RWPE2 (cell line): ENCODE measurements around the gene KRT80.
A peak's percentile ranks its signal among the peaks of the same experiment; 100 is the strongest.

Source experiments
- ATAC-seq: fragments of 200-7000 bp; cut with Tn5 transposase; 3 replicates; pipeline ENCODE4 v1.9.1; 2021; ENCODE audit warnings: low read depth
- DNase-seq: peaks from one replicate; pipeline ENCODE4 v3.0.0-alpha.2; 2020; ENCODE audit warnings: low spot score
- H3K27ac ChIP-seq: fragments of 450-650 bp; 2 replicates; pipeline ENCODE4 v1.5.1; 2017; ENCODE audit warnings: mild to moderate bottlenecking; ENCODE audit not compliant: poor library complexity, severe bottlenecking
- H3K27me3 ChIP-seq: fragments of 250-450 bp; sonication (Bioruptor Pico); 2 replicates; pipeline ENCODE4 v1.5.1; 2021; ENCODE audit warnings: mild to moderate bottlenecking, moderate library complexity; ENCODE audit not compliant: insufficient read depth, poor library complexity, severe bottlenecking
- H3K36me3 ChIP-seq: fragments of 250-450 bp; sonication (Bioruptor Pico); 2 replicates; pipeline ENCODE4 v1.5.1; 2020; ENCODE audit warnings: low read depth, mild to moderate bottlenecking, moderate library complexity
- H3K4me1 ChIP-seq: fragments of 250-450 bp; sonication (Bioruptor Pico); 2 replicates; pipeline ENCODE4 v1.5.1; 2021; ENCODE audit warnings: mild to moderate bottlenecking, moderate library complexity; ENCODE audit not compliant: insufficient read depth, poor library complexity, severe bottlenecking
- H3K4me3 ChIP-seq: fragments of 250-450 bp; sonication (Bioruptor Pico); 2 replicates; pipeline ENCODE4 v1.5.1; 2021; ENCODE audit warnings: mild to moderate bottlenecking, moderate library complexity; ENCODE audit not compliant: severe bottlenecking
- H3K9me3 ChIP-seq: fragments of 250-450 bp; sonication (Bioruptor Pico); 2 replicates; pipeline ENCODE4 v1.5.1; 2021; ENCODE audit warnings: mild to moderate bottlenecking, moderate library complexity; ENCODE audit not compliant: severe bottlenecking
- CTCF ChIP-seq: fragments of 450-650 bp; IDR thresholded peaks from one replicate; pipeline ENCODE4 v1.5.1; 2017; ENCODE audit warnings: mild to moderate bottlenecking, moderate library complexity; ENCODE audit not compliant: poor library complexity, severe bottlenecking

Gene KRT80

DNA sequence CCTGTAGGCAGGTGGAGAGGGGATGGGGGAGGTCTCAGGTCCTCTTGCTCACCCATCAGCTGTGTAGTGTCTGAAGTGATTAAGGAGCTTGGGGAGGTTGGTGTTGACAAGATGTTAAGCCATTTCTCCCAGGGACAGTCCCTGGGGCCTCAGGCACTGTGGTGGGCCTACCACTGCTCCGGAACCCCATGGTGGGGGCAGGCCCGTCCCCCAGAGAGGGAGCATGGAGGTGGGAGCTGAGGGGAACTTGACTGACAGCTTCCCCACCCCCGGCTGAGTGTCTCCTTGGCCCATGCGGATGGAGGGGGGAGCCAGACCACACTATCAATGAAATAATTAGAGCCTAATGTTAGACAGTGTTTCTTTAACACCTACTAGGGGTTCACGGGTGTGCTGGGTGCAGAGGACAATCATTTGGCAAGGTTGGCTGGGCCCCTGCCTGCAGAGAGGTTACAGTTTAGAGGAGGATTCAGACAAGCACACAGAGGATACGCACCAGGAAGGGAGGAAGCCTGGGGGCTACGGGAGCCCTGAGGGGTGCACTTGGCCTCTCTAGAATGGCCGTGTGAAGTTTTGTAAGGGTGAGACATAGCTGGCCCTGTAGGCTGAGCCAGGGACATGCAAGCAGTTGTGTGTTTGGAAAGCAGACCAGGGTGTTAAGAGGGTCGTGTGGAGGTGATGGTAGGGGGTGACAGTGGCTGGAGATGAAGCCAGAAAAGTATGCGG is 19.3 kb upstream of the KRT80 start:
- H3K4me1 ChIP-seq = peaks cover 59% of the 10 kb centered on the region
- ATAC-seq (no peak), DNase-seq (peak; percentile 34)
- H3K4me3 ChIP-seq = no peak overlapping the region
- H3K27me3 ChIP-seq = no peaks in the 10 kb centered on the region
- no peaks in the 10 kb centered on the region for H3K36me3 ChIP-seq
- no peaks in the 10 kb centered on the region for H3K9me3 ChIP-seq
- TF ChIP-seq CTCF = no peak
- H3K27ac ChIP-seq = peak overlapping the region; percentile 87

- no peaks in the 10 kb centered on the region for H3K27me3 ChIP-seq
- peak; percentile 72 for DNase-seq
- no peaks in the 10 kb centered on the region for H3K9me3 ChIP-seq
- no peak overlapping the region for H3K4me3 ChIP-seq
- H3K36me3 ChIP-seq = no peaks in the 10 kb centered on the region
- peak; percentile 40 for ATAC-seq
- H3K27ac ChIP-seq = peak overlapping the region; percentile 87
- peaks cover 54% of the 10 kb centered on the region for H3K4me1 ChIP-seq
- no peak for TF ChIP-seq CTCF
Measured at GRCh38 chr12:52210186-52210924, 18.5 kb upstream of the KRT80 start.

DNA sequence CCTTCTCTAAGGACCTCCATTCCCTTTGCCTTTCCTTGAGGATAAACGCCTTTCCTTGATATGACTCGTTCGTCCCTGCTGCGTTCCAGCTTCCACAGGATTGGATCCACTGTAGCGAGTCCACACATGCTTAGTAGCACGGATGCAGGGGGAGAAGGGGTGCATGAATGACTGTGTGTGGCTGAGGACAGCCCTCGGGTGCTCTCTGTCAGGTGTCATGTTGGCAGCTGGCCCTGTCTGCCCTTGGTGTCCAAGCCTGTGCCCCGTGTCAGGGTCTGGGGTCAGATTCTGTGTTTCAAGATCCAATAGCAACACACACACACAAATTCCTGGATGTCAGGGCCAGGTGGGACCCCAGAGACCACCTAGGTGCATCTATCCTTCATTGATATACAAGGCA is 17.5 kb upstream of the KRT80 start:
- ATAC-seq (peak; percentile 31; the same call in 2 of the 3 replicates), DNase-seq (peak; percentile 78)
- TF ChIP-seq CTCF = no peak
- Histone ChIP-seq H3K27me3 (no peaks in the 10 kb centered on the region), H3K4me3 (no peak overlapping the region), H3K36me3 (no peaks in the 10 kb centered on the region), H3K4me1 (peaks cover 48% of the 10 kb centered on the region), H3K9me3 (no peaks in the 10 kb centered on the region), H3K27ac (peak overlapping the region; percentile 87)

DNA sequence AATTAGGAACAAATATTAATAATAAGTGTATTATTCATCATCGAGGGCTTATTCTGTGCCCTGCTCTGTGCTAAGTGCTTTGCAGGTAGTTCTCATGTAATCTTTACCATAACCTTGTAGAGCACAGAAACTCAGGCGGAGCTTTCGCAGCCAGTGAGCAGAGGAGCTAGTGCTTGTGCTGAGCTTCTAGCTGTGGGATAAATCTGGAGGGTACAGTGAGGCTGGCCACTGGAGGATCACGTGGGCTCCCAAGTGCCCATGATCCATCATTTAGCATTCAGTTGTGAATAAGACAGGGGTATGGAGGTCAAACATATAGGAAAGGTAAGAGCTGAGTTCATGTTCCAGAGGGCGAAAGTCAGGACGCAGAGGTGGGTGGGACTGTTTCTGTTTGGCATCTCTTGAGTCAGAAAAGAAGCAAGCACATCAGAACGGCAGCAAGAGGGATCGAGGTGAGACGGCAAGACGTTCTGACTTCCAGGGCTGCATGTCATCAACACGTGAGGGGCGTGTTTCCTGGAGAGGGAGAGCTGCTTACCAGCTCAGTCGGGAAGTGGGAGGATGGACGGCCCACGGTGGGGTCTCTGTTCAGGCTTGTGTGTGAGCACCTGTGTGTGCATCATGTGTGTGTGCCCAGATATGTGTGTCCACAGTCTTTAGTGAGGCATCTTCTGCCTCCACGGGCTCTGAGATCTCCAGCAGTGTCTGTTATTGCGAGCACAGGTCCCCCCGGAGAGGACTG is 16.8 kb upstream of the KRT80 start:
- Histone ChIP-seq H3K4me1 (peaks cover 48% of the 10 kb centered on the region), H3K9me3 (no peaks in the 10 kb centered on the region), H3K36me3 (no peaks in the 10 kb centered on the region), H3K27me3 (no peaks in the 10 kb centered on the region), H3K27ac (peak overlapping the region; percentile 87), H3K4me3 (no peak overlapping the region)
- ATAC-seq = no peak
- DNase-seq = peak; percentile 48
- no peak for TF ChIP-seq CTCF
